ENCODE measurements around the gene NDFIP2.

GRCh38 chr13:79432992-79433391, 48.0 kb upstream of the NDFIP2 start:
- TF ChIP-seq, protein P1, sequence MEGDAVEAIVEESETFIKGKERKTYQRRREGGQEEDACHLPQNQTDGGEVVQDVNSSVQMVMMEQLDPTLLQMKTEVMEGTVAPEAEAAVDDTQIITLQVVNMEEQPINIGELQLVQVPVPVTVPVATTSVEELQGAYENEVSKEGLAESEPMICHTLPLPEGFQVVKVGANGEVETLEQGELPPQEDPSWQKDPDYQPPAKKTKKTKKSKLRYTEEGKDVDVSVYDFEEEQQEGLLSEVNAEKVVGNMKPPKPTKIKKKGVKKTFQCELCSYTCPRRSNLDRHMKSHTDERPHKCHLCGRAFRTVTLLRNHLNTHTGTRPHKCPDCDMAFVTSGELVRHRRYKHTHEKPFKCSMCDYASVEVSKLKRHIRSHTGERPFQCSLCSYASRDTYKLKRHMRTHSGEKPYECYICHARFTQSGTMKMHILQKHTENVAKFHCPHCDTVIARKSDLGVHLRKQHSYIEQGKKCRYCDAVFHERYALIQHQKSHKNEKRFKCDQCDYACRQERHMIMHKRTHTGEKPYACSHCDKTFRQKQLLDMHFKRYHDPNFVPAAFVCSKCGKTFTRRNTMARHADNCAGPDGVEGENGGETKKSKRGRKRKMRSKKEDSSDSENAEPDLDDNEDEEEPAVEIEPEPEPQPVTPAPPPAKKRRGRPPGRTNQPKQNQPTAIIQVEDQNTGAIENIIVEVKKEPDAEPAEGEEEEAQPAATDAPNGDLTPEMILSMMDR (IDR thresholded peaks at IDR 0.05; ENCODE audit: insufficient read depth, low read length): no peak
- TF ChIP-seq POLR2AphosphoS5 (IDR thresholded peaks at IDR 0.05; ENCODE audit: low read depth): no peak

All from HL-60 (cell line).